DOHH2 (cell line): ENCODE measurements around the gene FOXI1.

Experiments used
- EZH2phosphoT487 ChIP-seq: fragments of 200-600 bp; sonication (generic); IDR thresholded peaks from 2 replicates; pipeline ENCODE4 v1.6.1; 2017; ENCODE audit warnings: borderline replicate concordance, mild to moderate bottlenecking, antibody characterized with exemption, low read length, moderate library complexity, mixed read lengths
- TF ChIP-seq, protein P1 (sequence below): fragments of 200-600 bp; sonication (generic); IDR thresholded peaks from one replicate; pipeline ENCODE4 v1.5.1; 2014; ENCODE audit warnings: antibody characterized with exemption, mild to moderate bottlenecking, low read depth, low read length; ENCODE audit not compliant: poor library complexity, severe bottlenecking

- TF ChIP-seq, protein P1, sequence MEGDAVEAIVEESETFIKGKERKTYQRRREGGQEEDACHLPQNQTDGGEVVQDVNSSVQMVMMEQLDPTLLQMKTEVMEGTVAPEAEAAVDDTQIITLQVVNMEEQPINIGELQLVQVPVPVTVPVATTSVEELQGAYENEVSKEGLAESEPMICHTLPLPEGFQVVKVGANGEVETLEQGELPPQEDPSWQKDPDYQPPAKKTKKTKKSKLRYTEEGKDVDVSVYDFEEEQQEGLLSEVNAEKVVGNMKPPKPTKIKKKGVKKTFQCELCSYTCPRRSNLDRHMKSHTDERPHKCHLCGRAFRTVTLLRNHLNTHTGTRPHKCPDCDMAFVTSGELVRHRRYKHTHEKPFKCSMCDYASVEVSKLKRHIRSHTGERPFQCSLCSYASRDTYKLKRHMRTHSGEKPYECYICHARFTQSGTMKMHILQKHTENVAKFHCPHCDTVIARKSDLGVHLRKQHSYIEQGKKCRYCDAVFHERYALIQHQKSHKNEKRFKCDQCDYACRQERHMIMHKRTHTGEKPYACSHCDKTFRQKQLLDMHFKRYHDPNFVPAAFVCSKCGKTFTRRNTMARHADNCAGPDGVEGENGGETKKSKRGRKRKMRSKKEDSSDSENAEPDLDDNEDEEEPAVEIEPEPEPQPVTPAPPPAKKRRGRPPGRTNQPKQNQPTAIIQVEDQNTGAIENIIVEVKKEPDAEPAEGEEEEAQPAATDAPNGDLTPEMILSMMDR, result no peak
- no peak for TF ChIP-seq EZH2phosphoT487
These were observed 37.4 kb downstream of the FOXI1 start for GRCh38 chr5:170143091-170143490.
